H1 (cell line): Measurements from ENCODE around the gene LYPD6. TPM values are rescaled to one million over a fixed set of nuclear protein-coding genes. Genes with fewer than 3 reads are reported as not detected.

ENCODE experiments used
- CTCF ChIA-PET: fragments of 300-600 bp; sonication (Branson Sonifier 250); formaldehyde crosslinking; loops from one replicate; lab custom pipeline; 2021; ENCODE audit not compliant: partially characterized antibody; lab: Charles Lee
- POLR2A ChIA-PET: fragments of 300-600 bp; sonication (Branson Sonifier 250); formaldehyde crosslinking; loops from one replicate; lab custom pipeline; 2021; ENCODE audit warnings: inconsistent platforms; ENCODE audit not compliant: partially characterized antibody; lab: Charles Lee
- DNase-seq, 2 experiments: peaks; one replicate each; pipeline versions ENCODE4 v3.0.0 to v3.0.0-alpha.2; 2010 to 2022; ENCODE audit warnings: low spot score in 2 of 2, low read depth in 1 of 2, mixed read lengths in 1 of 2
- FAIRE-seq: peaks from 2 replicates; lab custom pipeline; 2011; peaks lifted over from hg19 to GRCh38; lab: Jason Lieb, UNC
- H2AFZ ChIP-seq: 2 replicates; pipeline ENCODE4 v1.8.1; 2012; ENCODE audit warnings: low read length, inconsistent platforms
- H2AK5ac ChIP-seq: 2 replicates; pipeline ENCODE4 v1.6.1; 2013; ENCODE audit warnings: low read depth, low read length
- H2BK120ac ChIP-seq: replicated peaks from 2 replicates; pipeline ENCODE3; 2013; ENCODE audit warnings: low read depth, low read length, inconsistent platforms
- H2BK12ac ChIP-seq: 2 replicates; pipeline ENCODE4 v1.6.1; 2013; ENCODE audit warnings: low read depth, low read length
- H2BK15ac ChIP-seq: 2 replicates; pipeline ENCODE4 v1.6.1; 2013; ENCODE audit warnings: low read length
- H2BK20ac ChIP-seq: 2 replicates; pipeline ENCODE4 v1.6.1; 2013; ENCODE audit warnings: low read length
- H2BK5ac ChIP-seq: 2 replicates; pipeline ENCODE4 v1.6.1; 2013; ENCODE audit warnings: low read depth, low read length
- H3K14ac ChIP-seq: 2 replicates; pipeline ENCODE4 v1.6.1; 2013; ENCODE audit warnings: inconsistent platforms; ENCODE audit not compliant: insufficient read length
- H3K18ac ChIP-seq: 2 replicates; pipeline ENCODE4 v1.6.1; 2013; ENCODE audit warnings: low read length; ENCODE audit errors: extremely low read depth
- H3K23ac ChIP-seq: 2 replicates; pipeline ENCODE4 v1.6.1; 2013; ENCODE audit warnings: inconsistent platforms; ENCODE audit not compliant: insufficient read length
- H3K23me2 ChIP-seq: 2 replicates; pipeline ENCODE4 v1.6.1; 2013; ENCODE audit warnings: low read depth, low read length
- H3K27ac ChIP-seq: 2 replicates; pipeline ENCODE4 v1.6.1; 2011; ENCODE audit warnings: low read depth, low read length, inconsistent platforms
- H3K27me3 ChIP-seq, 4 experiments: replicated peaks in 1 of 4; 1 replicate in 1 of 4; 2 replicates in 3 of 4; pipeline versions ENCODE4 v1.6.1 to v1.8.1; 2011 to 2013; ENCODE audit warnings: low read length in 3 of 4, mild to moderate bottlenecking in 3 of 4, inconsistent platforms in 2 of 4, mixed read lengths in 2 of 4, moderate library complexity in 1 of 4; ENCODE audit not compliant: control insufficient read depth in 3 of 4, insufficient read depth in 3 of 4; ENCODE audit errors: extremely low read depth in 1 of 4
- H3K36me3 ChIP-seq, 4 experiments: 2 replicates each; pipeline versions ENCODE4 v1.6.1 to v1.8.1; 2011 to 2013; ENCODE audit warnings: mild to moderate bottlenecking in 4 of 4, low read length in 3 of 4, moderate library complexity in 2 of 4, control low read depth in 1 of 4, inconsistent platforms in 1 of 4; ENCODE audit not compliant: insufficient read depth in 4 of 4, control insufficient read depth in 2 of 4
- H3K4ac ChIP-seq: replicated peaks from 2 replicates; pipeline ENCODE3; 2013; ENCODE audit warnings: low read length, low read depth, mixed read lengths, inconsistent platforms; ENCODE audit not compliant: insufficient read length
- H3K4me1 ChIP-seq, 4 experiments: replicated peaks in 1 of 4; 1 replicate in 1 of 4; 2 replicates in 3 of 4; pipeline versions ENCODE4 v1.6.1 to v1.8.1; 2011 to 2013; ENCODE audit warnings: low read length in 3 of 4, inconsistent platforms in 2 of 4, mixed read lengths in 1 of 4; ENCODE audit not compliant: insufficient read depth in 4 of 4, control insufficient read depth in 3 of 4
- H3K4me2 ChIP-seq, 2 experiments: 2 replicates each; pipeline versions ENCODE4 v1.6.1 to v1.8.1; 2011 to 2013; ENCODE audit warnings: low read depth in 2 of 2, low read length in 2 of 2, control low read depth in 1 of 2, inconsistent platforms in 1 of 2, mild to moderate bottlenecking in 1 of 2; ENCODE audit not compliant: insufficient read depth in 1 of 2
- H3K4me3 ChIP-seq, 4 experiments: fragments of 200-600, 300-600 bp in 1 of 4; sonication (generic), shearing (Covaris generic), sonication (Bioruptor Twin) in 1 of 4; 2 replicates each; pipeline versions ENCODE4 v1.5.1 to v1.8.1; 2011 to 2016; ENCODE audit warnings: low read length in 4 of 4, low read depth in 3 of 4, control low read depth in 2 of 4, inconsistent platforms in 2 of 4, mild to moderate bottlenecking in 2 of 4, mixed read lengths in 1 of 4, moderate library complexity in 1 of 4; ENCODE audit not compliant: insufficient read depth in 2 of 4; ENCODE audit errors: extremely low read depth in 1 of 4
- H3K56ac ChIP-seq: replicated peaks from 2 replicates; pipeline ENCODE3; 2013; ENCODE audit warnings: low read depth, mild to moderate bottlenecking, mixed read lengths, low read length, inconsistent platforms; ENCODE audit not compliant: insufficient read length
- H3K79me1 ChIP-seq: 2 replicates; pipeline ENCODE4 v1.6.1; 2013; ENCODE audit warnings: low read depth, low read length, control low read depth
- H3K79me2 ChIP-seq, 2 experiments: 2 replicates each; pipeline versions ENCODE4 v1.6.1 to v1.8.1; 2012 to 2013; ENCODE audit warnings: low read length in 2 of 2, mild to moderate bottlenecking in 2 of 2, inconsistent platforms in 1 of 2; ENCODE audit not compliant: insufficient read depth in 2 of 2, control insufficient read depth in 1 of 2
- H3K9ac ChIP-seq, 4 experiments: replicated peaks in 1 of 4; 1 replicate in 1 of 4; 2 replicates in 3 of 4; pipeline versions ENCODE4 v1.6.1 to v1.8.1; 2011 to 2013; ENCODE audit warnings: low read depth in 3 of 4, low read length in 3 of 4, control low read depth in 2 of 4, mild to moderate bottlenecking in 2 of 4, moderate library complexity in 2 of 4, inconsistent platforms in 1 of 4; ENCODE audit errors: extremely low read depth in 1 of 4
- H3K9me3 ChIP-seq, 2 experiments: 2 replicates each; pipeline versions ENCODE4 v1.6.1 to v1.8.1; 2012 to 2013; ENCODE audit warnings: mild to moderate bottlenecking in 2 of 2, moderate library complexity in 2 of 2, control low read depth in 1 of 2, inconsistent platforms in 1 of 2, low read depth in 1 of 2, low read length in 1 of 2, mixed read lengths in 1 of 2; ENCODE audit not compliant: insufficient read depth in 2 of 2
- H4K20me1 ChIP-seq, 2 experiments: replicated peaks in 1 of 2; 2 replicates each; pipeline versions ENCODE3 to v1.8.1; 2011 to 2013; ENCODE audit warnings: inconsistent platforms in 2 of 2, low read length in 2 of 2, mild to moderate bottlenecking in 1 of 2; ENCODE audit not compliant: insufficient read depth in 2 of 2, control insufficient read depth in 1 of 2
- H4K5ac ChIP-seq: 2 replicates; pipeline ENCODE4 v1.6.1; 2013; ENCODE audit warnings: low read length, low read depth, mixed read lengths, inconsistent platforms; ENCODE audit not compliant: insufficient read length
- H4K8ac ChIP-seq: 2 replicates; pipeline ENCODE4 v1.8.0; 2013; ENCODE audit warnings: mild to moderate bottlenecking, moderate library complexity, low read length, inconsistent platforms; ENCODE audit not compliant: insufficient read depth; ENCODE audit errors: extremely low read depth
- H4K91ac ChIP-seq: replicated peaks from 2 replicates; pipeline ENCODE3; 2013; ENCODE audit warnings: low read length, mixed read lengths, inconsistent platforms; ENCODE audit not compliant: insufficient read length
- CHD1 ChIP-seq: IDR thresholded peaks from 2 replicates; pipeline ENCODE4 v1.6.1; 2012; ENCODE audit warnings: low read depth, low read length, improper control_type of control experiment
- WGBS, 2 experiments: shearing (Covaris generic) in 1 of 2; methylation state at CpG; one replicate each; pipeline versions ENCODE4 v1.1.6 to v1.1.7; 2013 to 2015; ENCODE audit warnings: low lambda C conversion rate in 2 of 2, mixed read lengths in 2 of 2, inconsistent platforms in 1 of 2, low coverage in 1 of 2, missing lambda C conversion rate in 1 of 2; ENCODE audit not compliant: insufficient replicate concordance in 2 of 2, insufficient coverage in 1 of 2, insufficient read length in 1 of 2; ENCODE audit errors: extremely low coverage in 1 of 2, missing lambda C conversion rate in 1 of 2; 5-methylcytosine and 5-hydroxymethylcytosine counted together
- polyA plus RNA-seq, 7 experiments: library from polyadenylated mRNA; depleted of rRNA in 3 of 7; stranded (reverse) in 5 of 7; unstranded in 2 of 7; fragments of >200 nt in 5 of 7; fragments of 200-250 nt in 2 of 7; gene quantifications; 1 replicate in 5 of 7; 2 replicates in 1 of 7; 4 replicates in 1 of 7; pipeline versions ENCODE4 v1.2.1 to v1.2.3, GENCODE V29; 2011 to 2013; ENCODE audit warnings: missing spikeins in 2 of 7, mixed read lengths in 2 of 7
- total RNA-seq: library from RNA; stranded (reverse); fragmentation: NEBNext Ultra II Directional; extraction: Animal tissue kit (Norgen Biotek cat#: 25700); gene quantifications from 2 replicates; pipeline ENCODE4 v1.2.1, GENCODE V29; 2021

The LYPD6 gene
- total and polyA plus RNA-seq, 2 of the 8 experiments (the other 6 are each of a cell fraction or from before 2014, with no cell fraction given) = 5.6 to 8.9 TPM

GRCh38 chr2:149339324-149339723 lies 8.9 kb downstream of the LYPD6 start:
- H4K8ac ChIP-seq = no peak overlapping the region
- ChIA-PET CTCF (interaction anchor here (1.2 kb wide), 1 partner anchor 322 kb away, joined by 3 read pairs; no protein-coding TSS in a partner anchor), POLR2A (no interaction called here)
- H3K79me2 ChIP-seq = 0 out of 4 replicates have a peak, but pooled peaks cover 0 to 1% of the 10 kb centered on the region in 2 experiments
- H3K18ac ChIP-seq = no peak overlapping the region
- H3K4ac ChIP-seq = no peak overlapping the region
- H2BK20ac ChIP-seq = no peak overlapping the region
- no peak overlapping the region for H3K56ac ChIP-seq
- H4K91ac ChIP-seq = no peak overlapping the region
- H3K9me3 ChIP-seq = no peaks in the 10 kb centered on the region
- H3K23me2 ChIP-seq = no peaks in the 10 kb centered on the region
- no peak overlapping the region for H3K9ac ChIP-seq
- H3K4me3 ChIP-seq = no peak overlapping the region
- no peak overlapping the region for H2AFZ ChIP-seq
- H3K36me3 ChIP-seq = no peaks in the 10 kb centered on the region
- no peak overlapping the region for H2BK12ac ChIP-seq
- no peak overlapping the region for H2AK5ac ChIP-seq
- H3K79me1 ChIP-seq = no peaks in the 10 kb centered on the region
- no peak overlapping the region for H3K14ac ChIP-seq
- no peak overlapping the region for H3K23ac ChIP-seq
- H4K20me1 ChIP-seq = no peaks in the 10 kb centered on the region
- DNase-seq = no peak
- H3K4me2 ChIP-seq = no peak overlapping the region
- H2BK5ac ChIP-seq = no peak overlapping the region
- H3K4me1 ChIP-seq = no peaks in the 10 kb centered on the region
- no peak overlapping the region for H3K27ac ChIP-seq
- no peak overlapping the region for H4K5ac ChIP-seq
- WGBS, 2 experiments = 100% methylated on average over 2 of the region's 2 CpGs; no CpG with 5 or more reads in 1 of the 2 experiments
- no peak for FAIRE-seq
- H2BK15ac ChIP-seq = no peak overlapping the region
- no peak overlapping the region for H2BK120ac ChIP-seq
- no peaks in the 10 kb centered on the region for H3K27me3 ChIP-seq
- no peak for TF ChIP-seq CHD1
